Thyroid gland (tissue), 4 donors: ENCODE data around the gene TGOLN2.

Experiments used
- POLR2A ChIP-seq, 2 donors: fragments of 450-650 bp; IDR thresholded peaks; one replicate each; pipeline ENCODE4 v1.6.1; 2017; ENCODE audit warnings: antibody characterized with exemption in 2 of 2, mild to moderate bottlenecking in 2 of 2, moderate library complexity in 1 of 2
- TF ChIP-seq, protein P1 (sequence below), 6 experiments: fragments of 200-600 bp in 3 of 6; fragments of 450-650 bp in 3 of 6; sonication (generic) in 3 of 6; IDR thresholded peaks; one replicate each; pipeline ENCODE4 v1.5.1; 2016 to 2019; ENCODE audit warnings: antibody characterized with exemption in 6 of 6, mild to moderate bottlenecking in 2 of 6, inconsistent platforms in 1 of 6, moderate library complexity in 1 of 6

DNA sequence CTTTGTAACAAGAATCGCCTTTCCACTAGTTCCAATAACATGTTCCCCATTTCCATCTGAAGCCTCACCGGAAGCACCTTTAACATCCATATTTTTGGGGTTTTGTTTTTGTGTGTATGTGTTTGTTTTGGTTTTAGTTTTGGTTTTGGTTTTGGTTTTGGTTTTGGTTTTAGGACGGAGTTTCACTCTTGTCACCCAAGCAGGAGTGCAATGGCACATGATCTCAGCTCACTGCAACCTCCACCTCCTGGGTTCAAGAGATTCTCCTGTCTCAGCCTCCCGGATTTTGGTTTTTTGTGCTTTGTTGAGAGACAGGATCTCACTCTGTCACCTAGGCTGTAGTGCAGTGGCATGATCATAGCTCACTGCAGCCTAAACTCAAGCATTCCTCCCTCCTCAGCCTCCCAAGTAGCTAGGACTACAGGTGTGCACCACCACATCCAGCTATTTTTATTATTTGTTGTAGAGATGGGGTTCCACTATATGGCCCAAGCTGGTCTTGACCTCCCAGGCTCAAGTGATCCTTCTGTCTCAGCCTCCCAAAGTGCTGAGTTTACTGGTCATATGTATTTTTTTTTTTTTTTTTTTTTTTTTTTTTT is 36.3 kb downstream of the TGOLN2 start:
- TF ChIP-seq, protein P1, sequence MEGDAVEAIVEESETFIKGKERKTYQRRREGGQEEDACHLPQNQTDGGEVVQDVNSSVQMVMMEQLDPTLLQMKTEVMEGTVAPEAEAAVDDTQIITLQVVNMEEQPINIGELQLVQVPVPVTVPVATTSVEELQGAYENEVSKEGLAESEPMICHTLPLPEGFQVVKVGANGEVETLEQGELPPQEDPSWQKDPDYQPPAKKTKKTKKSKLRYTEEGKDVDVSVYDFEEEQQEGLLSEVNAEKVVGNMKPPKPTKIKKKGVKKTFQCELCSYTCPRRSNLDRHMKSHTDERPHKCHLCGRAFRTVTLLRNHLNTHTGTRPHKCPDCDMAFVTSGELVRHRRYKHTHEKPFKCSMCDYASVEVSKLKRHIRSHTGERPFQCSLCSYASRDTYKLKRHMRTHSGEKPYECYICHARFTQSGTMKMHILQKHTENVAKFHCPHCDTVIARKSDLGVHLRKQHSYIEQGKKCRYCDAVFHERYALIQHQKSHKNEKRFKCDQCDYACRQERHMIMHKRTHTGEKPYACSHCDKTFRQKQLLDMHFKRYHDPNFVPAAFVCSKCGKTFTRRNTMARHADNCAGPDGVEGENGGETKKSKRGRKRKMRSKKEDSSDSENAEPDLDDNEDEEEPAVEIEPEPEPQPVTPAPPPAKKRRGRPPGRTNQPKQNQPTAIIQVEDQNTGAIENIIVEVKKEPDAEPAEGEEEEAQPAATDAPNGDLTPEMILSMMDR (IDR thresholded peaks at IDR 0.05), result no peak
- no peak for TF ChIP-seq POLR2A (IDR thresholded peaks at IDR 0.05)
